HEK293 (cell line): ENCODE measurements around the gene STK11.

Experiments used
- CTCF ChIA-PET: fragments of 350-600 bp; formaldehyde crosslinking; extraction: SDS; loops from one replicate; lab custom pipeline; 2021; ENCODE audit warnings: antibody characterized with exemption; lab: Yijun Ruan, JAX
- POLR2A ChIA-PET: fragments of 300-600 bp; formaldehyde crosslinking; extraction: SDS; loops from one replicate; lab custom pipeline; 2020; ENCODE audit warnings: antibody characterized with exemption, inconsistent platforms; lab: Yijun Ruan, JAX
- H3K27ac ChIP-seq: fragments of 200-500 bp; sonication (Bioruptor generic); 2 replicates; pipeline ENCODE4 v1.5.1; 2014; ENCODE audit warnings: low read depth, low read length, control low read depth, inconsistent platforms; ENCODE audit errors: extremely low read depth
- H3K36me3 ChIP-seq, 2 experiments: fragments of 200-500 bp in 1 of 2; sonication (Bioruptor generic) in 1 of 2; 1 replicate in 1 of 2; 2 replicates in 1 of 2; pipeline ENCODE4 v1.5.1; 2014 to 2017; ENCODE audit warnings: inconsistent platforms in 2 of 2, low read length in 2 of 2; ENCODE audit not compliant: control insufficient read depth in 2 of 2, insufficient read depth in 1 of 2
- H3K4me1 ChIP-seq: fragments of 200-500 bp; sonication (Bioruptor generic); 2 replicates; pipeline ENCODE4 v1.5.1; 2014; ENCODE audit warnings: mild to moderate bottlenecking, low read length, inconsistent platforms; ENCODE audit not compliant: control insufficient read depth, insufficient read depth
- H3K4me3 ChIP-seq: 2 replicates; pipeline ENCODE4 v1.5.1; 2011; ENCODE audit warnings: low read depth, mild to moderate bottlenecking, control low read depth, low read length, moderate library complexity
- H3K9me3 ChIP-seq: fragments of 200-500 bp; sonication (Bioruptor generic); 2 replicates; pipeline ENCODE4 v1.5.1; 2014; ENCODE audit warnings: low read depth, low read length, inconsistent platforms; ENCODE audit not compliant: control insufficient read depth, insufficient read depth
- IKZF3 ChIP-seq: fragments of 450-650 bp; IDR thresholded peaks from 2 replicates; pipeline ENCODE4 v1.5.0; 2018; ENCODE audit warnings: missing biosample characterization, mild to moderate bottlenecking, missing genetic modification characterization, moderate library complexity
- KLF10 ChIP-seq: fragments of 450-650 bp; IDR thresholded peaks from 2 replicates; pipeline ENCODE4 v1.5.1; 2018; ENCODE audit warnings: missing biosample characterization, mild to moderate bottlenecking, missing genetic modification characterization
- MEIS1 ChIP-seq: sonication (generic); formaldehyde crosslinking; IDR thresholded peaks from 2 replicates; pipeline ENCODE4 v1.8.1; 2022; ENCODE audit warnings: missing genetic modification reagents, mild to moderate bottlenecking, borderline replicate concordance
- ZEB2 ChIP-seq: fragments of 450-650 bp; formaldehyde crosslinking; IDR thresholded peaks from 2 replicates; pipeline ENCODE4 v1.5.1; 2016; ENCODE audit warnings: missing biosample characterization, missing genetic modification characterization
- ZNF214 ChIP-seq: fragments of 450-650 bp; formaldehyde crosslinking; IDR thresholded peaks from 2 replicates; pipeline ENCODE4 v1.5.1; 2017; ENCODE audit warnings: missing biosample characterization, mild to moderate bottlenecking, missing genetic modification characterization, borderline replicate concordance
- ZNF239 ChIP-seq: fragments of 450-650 bp; formaldehyde crosslinking; IDR thresholded peaks from 2 replicates; pipeline ENCODE4 v1.5.1; 2016; ENCODE audit warnings: missing biosample characterization, missing genetic modification characterization
- ZNF521 ChIP-seq: fragments of 450-650 bp; formaldehyde crosslinking; IDR thresholded peaks from 2 replicates; pipeline ENCODE4 v1.5.1; 2017; ENCODE audit warnings: missing biosample characterization, mild to moderate bottlenecking, missing genetic modification characterization
- ZNF600 ChIP-seq: fragments of 450-650 bp; formaldehyde crosslinking; IDR thresholded peaks from 2 replicates; pipeline ENCODE4 v1.5.1; 2016; ENCODE audit warnings: missing biosample characterization, missing genetic modification characterization
- ZNF623 ChIP-seq: fragments of 450-650 bp; formaldehyde crosslinking; IDR thresholded peaks from 2 replicates; pipeline ENCODE4 v1.5.1; 2016; ENCODE audit warnings: missing biosample characterization, missing genetic modification characterization
- ZNF76 ChIP-seq: fragments of 450-650 bp; formaldehyde crosslinking; IDR thresholded peaks from 2 replicates; pipeline ENCODE4; 2016; ENCODE audit warnings: low read depth, missing biosample characterization, missing genetic modification characterization, borderline replicate concordance
- TF ChIP-seq, protein P1 (sequence below): fragments of 450-650 bp; formaldehyde crosslinking; IDR thresholded peaks from 2 replicates; pipeline ENCODE4 v1.5.1; 2016; ENCODE audit warnings: missing biosample characterization, missing genetic modification characterization, low read depth
- TF ChIP-seq, protein P2 (sequence below): fragments of 450-650 bp; formaldehyde crosslinking; IDR thresholded peaks from 2 replicates; pipeline ENCODE4 v1.5.1; 2016; ENCODE audit warnings: missing biosample characterization, missing genetic modification characterization
- TF ChIP-seq, protein P3 (sequence below): fragments of 450-650 bp; formaldehyde crosslinking; conservative IDR thresholded peaks from 2 replicates; pipeline ENCODE4 v1.5.1; 2016; ENCODE audit warnings: low read depth, missing biosample characterization, missing genetic modification characterization
- TF ChIP-seq, protein P4 (sequence below): fragments of 450-650 bp; formaldehyde crosslinking; IDR thresholded peaks from 2 replicates; pipeline ENCODE4 v1.5.1; 2016; ENCODE audit warnings: missing biosample characterization, missing genetic modification characterization, borderline replicate concordance
- TF ChIP-seq, protein P5 (sequence below): fragments of 450-650 bp; formaldehyde crosslinking; IDR thresholded peaks from 2 replicates; pipeline ENCODE4 v1.5.1; 2016; ENCODE audit warnings: missing biosample characterization, missing genetic modification characterization

STK11 gene

DNA sequence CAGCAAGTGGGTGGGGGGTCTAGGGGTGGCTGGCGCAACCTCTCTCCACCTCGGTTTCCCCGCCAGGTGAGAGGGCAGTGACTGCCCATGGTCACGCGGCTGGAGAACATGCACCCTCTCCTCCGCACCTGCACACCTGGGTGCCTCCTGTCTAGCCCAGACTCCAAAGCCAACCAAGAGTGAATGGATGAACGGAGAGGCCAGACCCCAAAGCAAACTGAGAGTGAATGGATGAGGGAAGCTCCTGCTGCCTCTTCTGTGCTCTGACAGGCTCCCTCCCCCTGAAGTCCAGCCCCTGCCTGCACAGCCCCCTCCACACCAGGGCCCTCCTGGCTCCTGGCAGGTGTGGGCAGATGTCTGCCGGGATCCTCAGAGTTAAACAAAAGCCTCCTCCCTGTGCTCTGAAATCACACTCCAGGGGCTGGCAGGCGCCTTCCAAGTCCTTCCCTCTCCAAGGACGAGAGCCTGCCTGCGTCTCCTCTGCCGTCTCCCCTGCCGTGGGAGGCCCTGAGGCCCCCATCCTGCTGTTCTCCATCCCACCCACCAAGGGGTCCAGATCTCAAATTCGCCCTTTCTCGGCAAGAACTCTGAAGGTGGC, 33.7 kb upstream of the STK11 start (continued):
- TF ChIP-seq, protein P1, sequence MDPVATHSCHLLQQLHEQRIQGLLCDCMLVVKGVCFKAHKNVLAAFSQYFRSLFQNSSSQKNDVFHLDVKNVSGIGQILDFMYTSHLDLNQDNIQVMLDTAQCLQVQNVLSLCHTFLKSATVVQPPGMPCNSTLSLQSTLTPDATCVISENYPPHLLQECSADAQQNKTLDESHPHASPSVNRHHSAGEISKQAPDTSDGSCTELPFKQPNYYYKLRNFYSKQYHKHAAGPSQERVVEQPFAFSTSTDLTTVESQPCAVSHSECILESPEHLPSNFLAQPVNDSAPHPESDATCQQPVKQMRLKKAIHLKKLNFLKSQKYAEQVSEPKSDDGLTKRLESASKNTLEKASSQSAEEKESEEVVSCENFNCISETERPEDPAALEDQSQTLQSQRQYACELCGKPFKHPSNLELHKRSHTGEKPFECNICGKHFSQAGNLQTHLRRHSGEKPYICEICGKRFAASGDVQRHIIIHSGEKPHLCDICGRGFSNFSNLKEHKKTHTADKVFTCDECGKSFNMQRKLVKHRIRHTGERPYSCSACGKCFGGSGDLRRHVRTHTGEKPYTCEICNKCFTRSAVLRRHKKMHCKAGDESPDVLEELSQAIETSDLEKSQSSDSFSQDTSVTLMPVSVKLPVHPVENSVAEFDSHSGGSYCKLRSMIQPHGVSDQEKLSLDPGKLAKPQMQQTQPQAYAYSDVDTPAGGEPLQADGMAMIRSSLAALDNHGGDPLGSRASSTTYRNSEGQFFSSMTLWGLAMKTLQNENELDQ (tag by site-specific recombination) = no peak
- TF ChIP-seq, protein P2, sequence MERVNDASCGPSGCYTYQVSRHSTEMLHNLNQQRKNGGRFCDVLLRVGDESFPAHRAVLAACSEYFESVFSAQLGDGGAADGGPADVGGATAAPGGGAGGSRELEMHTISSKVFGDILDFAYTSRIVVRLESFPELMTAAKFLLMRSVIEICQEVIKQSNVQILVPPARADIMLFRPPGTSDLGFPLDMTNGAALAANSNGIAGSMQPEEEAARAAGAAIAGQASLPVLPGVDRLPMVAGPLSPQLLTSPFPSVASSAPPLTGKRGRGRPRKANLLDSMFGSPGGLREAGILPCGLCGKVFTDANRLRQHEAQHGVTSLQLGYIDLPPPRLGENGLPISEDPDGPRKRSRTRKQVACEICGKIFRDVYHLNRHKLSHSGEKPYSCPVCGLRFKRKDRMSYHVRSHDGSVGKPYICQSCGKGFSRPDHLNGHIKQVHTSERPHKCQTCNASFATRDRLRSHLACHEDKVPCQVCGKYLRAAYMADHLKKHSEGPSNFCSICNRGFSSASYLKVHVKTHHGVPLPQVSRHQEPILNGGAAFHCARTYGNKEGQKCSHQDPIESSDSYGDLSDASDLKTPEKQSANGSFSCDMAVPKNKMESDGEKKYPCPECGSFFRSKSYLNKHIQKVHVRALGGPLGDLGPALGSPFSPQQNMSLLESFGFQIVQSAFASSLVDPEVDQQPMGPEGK (tag by site-specific recombination) = peak; percentile 24
- TF ChIP-seq MEIS1 (CRISPR knock-in tag) (no peak), ZNF239 (tag by site-specific recombination) (no peak), ZNF214 (tag by site-specific recombination) (no peak), ZEB2 (tag by site-specific recombination) (no peak), ZNF623 (tag by site-specific recombination) (no peak), ZNF76 (tag by site-specific recombination) (no peak), IKZF3 (tag by site-specific recombination) (peak; percentile 35; the same call in 1 of the 2 replicates), ZNF600 (peak; percentile 78)
- TF ChIP-seq, protein P3, sequence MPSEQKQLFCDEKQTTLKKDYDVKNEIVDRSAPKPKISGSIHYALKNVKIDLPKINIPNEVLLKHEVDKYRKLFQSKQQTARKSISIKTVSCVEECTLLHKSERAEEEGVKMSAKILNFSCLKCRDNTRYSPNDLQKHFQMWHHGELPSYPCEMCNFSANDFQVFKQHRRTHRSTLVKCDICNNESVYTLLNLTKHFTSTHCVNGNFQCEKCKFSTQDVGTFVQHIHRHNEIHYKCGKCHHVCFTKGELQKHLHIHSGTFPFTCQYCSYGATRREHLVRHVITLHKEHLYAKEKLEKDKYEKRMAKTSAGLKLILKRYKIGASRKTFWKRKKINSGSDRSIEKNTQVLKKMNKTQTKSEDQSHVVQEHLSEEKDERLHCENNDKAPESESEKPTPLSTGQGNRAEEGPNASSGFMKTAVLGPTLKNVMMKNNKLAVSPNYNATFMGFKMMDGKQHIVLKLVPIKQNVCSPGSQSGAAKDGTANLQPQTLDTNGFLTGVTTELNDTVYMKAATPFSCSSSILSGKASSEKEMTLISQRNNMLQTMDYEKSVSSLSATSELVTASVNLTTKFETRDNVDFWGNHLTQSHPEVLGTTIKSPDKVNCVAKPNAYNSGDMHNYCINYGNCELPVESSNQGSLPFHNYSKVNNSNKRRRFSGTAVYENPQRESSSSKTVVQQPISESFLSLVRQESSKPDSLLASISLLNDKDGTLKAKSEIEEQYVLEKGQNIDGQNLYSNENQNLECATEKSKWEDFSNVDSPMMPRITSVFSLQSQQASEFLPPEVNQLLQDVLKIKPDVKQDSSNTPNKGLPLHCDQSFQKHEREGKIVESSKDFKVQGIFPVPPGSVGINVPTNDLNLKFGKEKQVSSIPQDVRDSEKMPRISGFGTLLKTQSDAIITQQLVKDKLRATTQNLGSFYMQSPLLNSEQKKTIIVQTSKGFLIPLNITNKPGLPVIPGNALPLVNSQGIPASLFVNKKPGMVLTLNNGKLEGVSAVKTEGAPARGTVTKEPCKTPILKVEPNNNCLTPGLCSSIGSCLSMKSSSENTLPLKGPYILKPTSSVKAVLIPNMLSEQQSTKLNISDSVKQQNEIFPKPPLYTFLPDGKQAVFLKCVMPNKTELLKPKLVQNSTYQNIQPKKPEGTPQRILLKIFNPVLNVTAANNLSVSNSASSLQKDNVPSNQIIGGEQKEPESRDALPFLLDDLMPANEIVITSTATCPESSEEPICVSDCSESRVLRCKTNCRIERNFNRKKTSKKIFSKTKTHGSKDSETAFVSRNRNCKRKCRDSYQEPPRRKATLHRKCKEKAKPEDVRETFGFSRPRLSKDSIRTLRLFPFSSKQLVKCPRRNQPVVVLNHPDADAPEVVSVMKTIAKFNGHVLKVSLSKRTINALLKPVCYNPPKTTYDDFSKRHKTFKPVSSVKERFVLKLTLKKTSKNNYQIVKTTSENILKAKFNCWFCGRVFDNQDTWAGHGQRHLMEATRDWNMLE (tag by site-specific recombination) = no peak

DNA sequence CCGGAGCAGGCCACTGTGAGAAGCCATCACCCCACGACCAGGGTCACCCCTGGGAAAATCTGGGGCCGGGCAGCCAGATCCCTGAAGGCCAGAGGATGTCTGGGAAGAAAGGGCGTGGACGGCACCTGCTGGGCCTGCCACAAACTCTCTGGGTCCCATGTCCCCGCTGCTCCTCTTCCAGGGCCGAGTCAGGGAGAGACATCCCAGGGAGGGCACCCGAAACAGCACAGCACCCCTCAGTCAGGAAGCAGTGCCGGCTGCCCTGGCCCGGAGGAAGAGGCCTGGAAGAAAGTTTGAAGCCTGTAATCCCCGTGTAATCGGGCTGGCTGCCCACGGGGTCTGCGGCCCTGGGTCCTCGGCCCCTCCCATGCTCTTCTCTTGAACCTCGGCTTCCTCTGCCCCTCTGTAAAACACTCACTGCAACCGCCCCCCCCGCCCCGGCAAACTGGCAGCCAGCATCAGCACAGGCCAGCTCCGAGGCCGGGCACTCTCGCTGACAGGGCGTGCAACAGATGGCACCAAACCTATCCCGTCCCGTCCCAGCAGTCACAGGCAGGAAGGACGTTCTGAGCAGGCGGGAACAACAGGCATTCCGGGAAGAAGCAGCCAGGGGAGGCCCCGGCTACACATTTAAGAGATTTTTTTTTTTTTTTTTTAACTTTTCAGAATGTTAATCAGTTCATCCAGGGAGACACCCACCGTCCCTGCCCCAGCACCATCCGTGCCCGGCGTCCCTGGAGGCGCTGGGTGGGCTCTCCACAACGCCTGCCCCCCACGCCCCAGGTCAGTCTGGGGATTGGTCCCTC, 33.0 kb upstream of the STK11 start:
- Histone ChIP-seq H3K36me3 (peaks cover 0 to 3% of the 10 kb centered on the region in 2 experiments; a peak in 1 of 3 replicates), H3K4me3 (peak overlapping the region; percentile 49), H3K9me3 (no peaks in the 10 kb centered on the region), H3K4me1 (peaks cover 4% of the 10 kb centered on the region), H3K27ac (peak overlapping the region; percentile 64)
- CTCF ChIA-PET = interaction anchor here (0.6 kb wide), 1 partner anchor 184 kb away, joined by 6 read pairs; no protein-coding TSS in a partner anchor
- POLR2A ChIA-PET = no interaction called here
- TF ChIP-seq ZNF521 (no peak), KLF10 (tag by site-specific recombination) (no peak)
- TF ChIP-seq, protein P4, sequence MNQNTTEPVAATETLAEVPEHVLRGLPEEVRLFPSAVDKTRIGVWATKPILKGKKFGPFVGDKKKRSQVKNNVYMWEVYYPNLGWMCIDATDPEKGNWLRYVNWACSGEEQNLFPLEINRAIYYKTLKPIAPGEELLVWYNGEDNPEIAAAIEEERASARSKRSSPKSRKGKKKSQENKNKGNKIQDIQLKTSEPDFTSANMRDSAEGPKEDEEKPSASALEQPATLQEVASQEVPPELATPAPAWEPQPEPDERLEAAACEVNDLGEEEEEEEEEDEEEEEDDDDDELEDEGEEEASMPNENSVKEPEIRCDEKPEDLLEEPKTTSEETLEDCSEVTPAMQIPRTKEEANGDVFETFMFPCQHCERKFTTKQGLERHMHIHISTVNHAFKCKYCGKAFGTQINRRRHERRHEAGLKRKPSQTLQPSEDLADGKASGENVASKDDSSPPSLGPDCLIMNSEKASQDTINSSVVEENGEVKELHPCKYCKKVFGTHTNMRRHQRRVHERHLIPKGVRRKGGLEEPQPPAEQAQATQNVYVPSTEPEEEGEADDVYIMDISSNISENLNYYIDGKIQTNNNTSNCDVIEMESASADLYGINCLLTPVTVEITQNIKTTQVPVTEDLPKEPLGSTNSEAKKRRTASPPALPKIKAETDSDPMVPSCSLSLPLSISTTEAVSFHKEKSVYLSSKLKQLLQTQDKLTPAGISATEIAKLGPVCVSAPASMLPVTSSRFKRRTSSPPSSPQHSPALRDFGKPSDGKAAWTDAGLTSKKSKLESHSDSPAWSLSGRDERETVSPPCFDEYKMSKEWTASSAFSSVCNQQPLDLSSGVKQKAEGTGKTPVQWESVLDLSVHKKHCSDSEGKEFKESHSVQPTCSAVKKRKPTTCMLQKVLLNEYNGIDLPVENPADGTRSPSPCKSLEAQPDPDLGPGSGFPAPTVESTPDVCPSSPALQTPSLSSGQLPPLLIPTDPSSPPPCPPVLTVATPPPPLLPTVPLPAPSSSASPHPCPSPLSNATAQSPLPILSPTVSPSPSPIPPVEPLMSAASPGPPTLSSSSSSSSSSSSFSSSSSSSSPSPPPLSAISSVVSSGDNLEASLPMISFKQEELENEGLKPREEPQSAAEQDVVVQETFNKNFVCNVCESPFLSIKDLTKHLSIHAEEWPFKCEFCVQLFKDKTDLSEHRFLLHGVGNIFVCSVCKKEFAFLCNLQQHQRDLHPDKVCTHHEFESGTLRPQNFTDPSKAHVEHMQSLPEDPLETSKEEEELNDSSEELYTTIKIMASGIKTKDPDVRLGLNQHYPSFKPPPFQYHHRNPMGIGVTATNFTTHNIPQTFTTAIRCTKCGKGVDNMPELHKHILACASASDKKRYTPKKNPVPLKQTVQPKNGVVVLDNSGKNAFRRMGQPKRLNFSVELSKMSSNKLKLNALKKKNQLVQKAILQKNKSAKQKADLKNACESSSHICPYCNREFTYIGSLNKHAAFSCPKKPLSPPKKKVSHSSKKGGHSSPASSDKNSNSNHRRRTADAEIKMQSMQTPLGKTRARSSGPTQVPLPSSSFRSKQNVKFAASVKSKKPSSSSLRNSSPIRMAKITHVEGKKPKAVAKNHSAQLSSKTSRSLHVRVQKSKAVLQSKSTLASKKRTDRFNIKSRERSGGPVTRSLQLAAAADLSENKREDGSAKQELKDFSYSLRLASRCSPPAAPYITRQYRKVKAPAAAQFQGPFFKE = no peak
- TF ChIP-seq, protein P5, sequence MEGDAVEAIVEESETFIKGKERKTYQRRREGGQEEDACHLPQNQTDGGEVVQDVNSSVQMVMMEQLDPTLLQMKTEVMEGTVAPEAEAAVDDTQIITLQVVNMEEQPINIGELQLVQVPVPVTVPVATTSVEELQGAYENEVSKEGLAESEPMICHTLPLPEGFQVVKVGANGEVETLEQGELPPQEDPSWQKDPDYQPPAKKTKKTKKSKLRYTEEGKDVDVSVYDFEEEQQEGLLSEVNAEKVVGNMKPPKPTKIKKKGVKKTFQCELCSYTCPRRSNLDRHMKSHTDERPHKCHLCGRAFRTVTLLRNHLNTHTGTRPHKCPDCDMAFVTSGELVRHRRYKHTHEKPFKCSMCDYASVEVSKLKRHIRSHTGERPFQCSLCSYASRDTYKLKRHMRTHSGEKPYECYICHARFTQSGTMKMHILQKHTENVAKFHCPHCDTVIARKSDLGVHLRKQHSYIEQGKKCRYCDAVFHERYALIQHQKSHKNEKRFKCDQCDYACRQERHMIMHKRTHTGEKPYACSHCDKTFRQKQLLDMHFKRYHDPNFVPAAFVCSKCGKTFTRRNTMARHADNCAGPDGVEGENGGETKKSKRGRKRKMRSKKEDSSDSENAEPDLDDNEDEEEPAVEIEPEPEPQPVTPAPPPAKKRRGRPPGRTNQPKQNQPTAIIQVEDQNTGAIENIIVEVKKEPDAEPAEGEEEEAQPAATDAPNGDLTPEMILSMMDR (tag by site-specific recombination) = 0 out of 2 replicates have a peak, but pooled peaks have one; percentile 19
